ENCODE results near the gene EHBP1. TPM values are rescaled to one million over a fixed set of nuclear protein-coding genes. Genes with fewer than 3 reads are reported as not detected.

The EHBP1 gene
- total RNA-seq, 5 donors from 2014 or later (not counting 1 experiment from before 2014, with no cell fraction given) = 22.1 to 28.7 (median 26.1) TPM

GRCh38 chr2:62941413-62941812, 235.9 kb downstream of the EHBP1 start:
- no peaks in the 10 kb centered on the region for H3K4me1 ChIP-seq (ENCODE audit: control insufficient read depth in 1 of 2, extremely low read depth in 1 of 2, insufficient read depth in 2 of 2, low read length in 2 of 2)
- no peaks in the 10 kb centered on the region for H3K9me3 ChIP-seq
- ATAC-seq (replicated peaks in 1 of 4) (no peak), DNase-seq (no peak)
- H3K4me3 ChIP-seq (ENCODE audit: control insufficient read depth in 1 of 2, extremely low read depth in 1 of 2, low read length in 1 of 2) = no peak overlapping the region
- WGBS (ENCODE audit: insufficient coverage) = no CpG with 5 or more reads among the region's 2 CpGs
- H3K36me3 Mint-ChIP-seq = peaks cover 10% of the 10 kb centered on the region
- no peaks in the 10 kb centered on the region for H3K9me3 Mint-ChIP-seq
- no peaks in the 10 kb centered on the region for H3K27me3 ChIP-seq (replicated peaks in 1 of 2; ENCODE audit: control insufficient read depth in 2 of 2, extremely low read depth in 1 of 2, insufficient read depth in 2 of 2, low read length in 1 of 2)
- no peak overlapping the region for H3K4me3 Mint-ChIP-seq
- H3K4me1 Mint-ChIP-seq = no peaks in the 10 kb centered on the region
- no peak overlapping the region for H3K27ac ChIP-seq (ENCODE audit: low read length)
- no peaks in the 10 kb centered on the region for H3K27me3 Mint-ChIP-seq
- POLR2A ChIA-PET = no interaction called here
- H3K27ac Mint-ChIP-seq = no peak overlapping the region
- CTCF ChIA-PET = no interaction called here
- no peaks in the 10 kb centered on the region for H3K36me3 ChIP-seq (ENCODE audit: control insufficient read depth in 2 of 2, extremely low read depth in 1 of 2, insufficient read depth in 1 of 2, low read length in 1 of 2)

GRCh38 chr2:62944362-62944761, 238.8 kb downstream of the EHBP1 start:
- Mint-ChIP-seq H3K36me3 (peaks cover 23% of the 10 kb centered on the region), H3K27me3 (no peaks in the 10 kb centered on the region), H3K27ac (no peak overlapping the region), H3K9me3 (no peaks in the 10 kb centered on the region), H3K4me1 (no peaks in the 10 kb centered on the region), H3K4me3 (no peak overlapping the region)
- no peak for ATAC-seq (replicated peaks in 1 of 4)
- Histone ChIP-seq H3K27me3 (replicated peaks in 1 of 2; ENCODE audit: control insufficient read depth in 2 of 2, extremely low read depth in 1 of 2, insufficient read depth in 2 of 2, low read length in 1 of 2) (no peaks in the 10 kb centered on the region), H3K27ac (ENCODE audit: low read length) (no peak overlapping the region), H3K4me1 (ENCODE audit: control insufficient read depth in 1 of 2, extremely low read depth in 1 of 2, insufficient read depth in 2 of 2, low read length in 2 of 2) (no peaks in the 10 kb centered on the region), H3K4me3 (ENCODE audit: control insufficient read depth in 1 of 2, extremely low read depth in 1 of 2, low read length in 1 of 2) (no peak overlapping the region), H3K36me3 (ENCODE audit: control insufficient read depth in 2 of 2, extremely low read depth in 1 of 2, insufficient read depth in 1 of 2, low read length in 1 of 2) (peaks cover 0 to 2% of the 10 kb centered on the region in 2 donors), H3K9me3 (no peaks in the 10 kb centered on the region)
- DNase-seq = no peak
- ChIA-PET CTCF (no interaction called here), POLR2A (no interaction called here)
- WGBS (ENCODE audit: insufficient coverage) = no CpG with 5 or more reads among the region's 2 CpGs

- Mint-ChIP-seq H3K4me3 (no peak overlapping the region), H3K27me3 (no peaks in the 10 kb centered on the region), H3K27ac (no peak overlapping the region), H3K36me3 (peaks cover 24% of the 10 kb centered on the region), H3K4me1 (no peaks in the 10 kb centered on the region), H3K9me3 (no peaks in the 10 kb centered on the region)
- POLR2A ChIA-PET = no interaction called here
- DNase-seq (no peak), ATAC-seq (replicated peaks in 1 of 4) (no peak)
- H3K27me3 ChIP-seq (replicated peaks in 1 of 2; ENCODE audit: control insufficient read depth in 2 of 2, extremely low read depth in 1 of 2, insufficient read depth in 2 of 2, low read length in 1 of 2) = no peaks in the 10 kb centered on the region
- no peaks in the 10 kb centered on the region for H3K4me1 ChIP-seq (ENCODE audit: control insufficient read depth in 1 of 2, extremely low read depth in 1 of 2, insufficient read depth in 2 of 2, low read length in 2 of 2)
- no CpG with 5 or more reads among the region's 1 CpG for WGBS (ENCODE audit: insufficient coverage)
- CTCF ChIA-PET = no interaction called here
- H3K4me3 ChIP-seq (ENCODE audit: control insufficient read depth in 1 of 2, extremely low read depth in 1 of 2, low read length in 1 of 2) = no peak overlapping the region
- no peaks in the 10 kb centered on the region for H3K9me3 ChIP-seq
- H3K27ac ChIP-seq (ENCODE audit: low read length) = no peak overlapping the region
- peaks cover 0 to 2% of the 10 kb centered on the region in 2 donors for H3K36me3 ChIP-seq (ENCODE audit: control insufficient read depth in 2 of 2, extremely low read depth in 1 of 2, insufficient read depth in 1 of 2, low read length in 1 of 2)
These were observed 241.9 kb downstream of the EHBP1 start for GRCh38 chr2:62947403-62947802.

- Histone ChIP-seq H3K9me3 (no peaks in the 10 kb centered on the region), H3K27me3 (replicated peaks in 1 of 2; ENCODE audit: control insufficient read depth in 2 of 2, extremely low read depth in 1 of 2, insufficient read depth in 2 of 2, low read length in 1 of 2) (no peaks in the 10 kb centered on the region), H3K36me3 (ENCODE audit: control insufficient read depth in 2 of 2, extremely low read depth in 1 of 2, insufficient read depth in 1 of 2, low read length in 1 of 2) (no peaks in the 10 kb centered on the region), H3K4me3 (ENCODE audit: control insufficient read depth in 1 of 2, extremely low read depth in 1 of 2, low read length in 1 of 2) (no peak overlapping the region), H3K27ac (ENCODE audit: low read length) (no peak overlapping the region), H3K4me1 (ENCODE audit: control insufficient read depth in 1 of 2, extremely low read depth in 1 of 2, insufficient read depth in 2 of 2, low read length in 2 of 2) (no peaks in the 10 kb centered on the region)
- no peak for DNase-seq
- ChIA-PET POLR2A (interaction anchor here in 1 of 2 donors (0.6 to 0.7 kb wide), 2 partner anchors 316 to 624 kb away, joined by 3 to 4 read pairs; no protein-coding TSS in a partner anchor), CTCF (no interaction called here)
- Mint-ChIP-seq H3K27me3 (no peaks in the 10 kb centered on the region), H3K9me3 (no peaks in the 10 kb centered on the region), H3K27ac (no peak overlapping the region), H3K36me3 (peaks cover 46% of the 10 kb centered on the region), H3K4me3 (no peak overlapping the region), H3K4me1 (no peaks in the 10 kb centered on the region)
- ATAC-seq (replicated peaks in 1 of 4) = no peak
- WGBS (ENCODE audit: insufficient coverage) = no CpG with 5 or more reads among the region's 2 CpGs
These were observed 251.1 kb downstream of the EHBP1 start for GRCh38 chr2:62956651-62957050.

GRCh38 chr2:62958206-62958605, 252.7 kb downstream of the EHBP1 start:
- H3K36me3 ChIP-seq (ENCODE audit: control insufficient read depth in 2 of 2, extremely low read depth in 1 of 2, insufficient read depth in 1 of 2, low read length in 1 of 2) = no peaks in the 10 kb centered on the region
- H3K36me3 Mint-ChIP-seq = peaks cover 44% of the 10 kb centered on the region
- no peaks in the 10 kb centered on the region for H3K9me3 ChIP-seq
- DNase-seq (no peak), ATAC-seq (replicated peaks in 1 of 4) (no peak)
- 100% methylated on average over 1 of the region's 3 CpGs for WGBS (ENCODE audit: insufficient coverage)
- no peak overlapping the region for H3K27ac Mint-ChIP-seq
- H3K4me3 Mint-ChIP-seq = no peak overlapping the region
- no peaks in the 10 kb centered on the region for H3K4me1 Mint-ChIP-seq
- POLR2A ChIA-PET = no interaction called here
- no peaks in the 10 kb centered on the region for H3K4me1 ChIP-seq (ENCODE audit: control insufficient read depth in 1 of 2, extremely low read depth in 1 of 2, insufficient read depth in 2 of 2, low read length in 2 of 2)
- H3K27me3 ChIP-seq (replicated peaks in 1 of 2; ENCODE audit: control insufficient read depth in 2 of 2, extremely low read depth in 1 of 2, insufficient read depth in 2 of 2, low read length in 1 of 2) = no peaks in the 10 kb centered on the region
- no peaks in the 10 kb centered on the region for H3K27me3 Mint-ChIP-seq
- no peak overlapping the region for H3K4me3 ChIP-seq (ENCODE audit: control insufficient read depth in 1 of 2, extremely low read depth in 1 of 2, low read length in 1 of 2)
- no peak overlapping the region for H3K27ac ChIP-seq (ENCODE audit: low read length)
- CTCF ChIA-PET = no interaction called here
- H3K9me3 Mint-ChIP-seq = no peaks in the 10 kb centered on the region

- POLR2A ChIA-PET = no interaction called here
- H3K27me3 Mint-ChIP-seq = no peaks in the 10 kb centered on the region
- Histone ChIP-seq H3K27me3 (replicated peaks in 1 of 2; ENCODE audit: control insufficient read depth in 2 of 2, extremely low read depth in 1 of 2, insufficient read depth in 2 of 2, low read length in 1 of 2) (no peaks in the 10 kb centered on the region), H3K4me3 (ENCODE audit: control insufficient read depth in 1 of 2, extremely low read depth in 1 of 2, low read length in 1 of 2) (no peak overlapping the region), H3K27ac (ENCODE audit: low read length) (no peak overlapping the region), H3K9me3 (no peaks in the 10 kb centered on the region), H3K36me3 (ENCODE audit: control insufficient read depth in 2 of 2, extremely low read depth in 1 of 2, insufficient read depth in 1 of 2, low read length in 1 of 2) (no peaks in the 10 kb centered on the region), H3K4me1 (ENCODE audit: control insufficient read depth in 1 of 2, extremely low read depth in 1 of 2, insufficient read depth in 2 of 2, low read length in 2 of 2) (no peaks in the 10 kb centered on the region)
- no peaks in the 10 kb centered on the region for H3K4me1 Mint-ChIP-seq
- H3K27ac Mint-ChIP-seq = no peak overlapping the region
- peaks cover 34% of the 10 kb centered on the region for H3K36me3 Mint-ChIP-seq
- H3K9me3 Mint-ChIP-seq = no peaks in the 10 kb centered on the region
- ATAC-seq (replicated peaks in 1 of 4) = no peak
- no peak overlapping the region for H3K4me3 Mint-ChIP-seq
- CTCF ChIA-PET = interaction anchor here in 1 of 2 donors (0.6 kb wide), 1 partner anchor 11 kb away, joined by 3 read pairs; no protein-coding TSS in a partner anchor
- no CpG with 5 or more reads among the region's 2 CpGs for WGBS (ENCODE audit: insufficient coverage)
- no peak for DNase-seq
These were observed 258.5 kb downstream of the EHBP1 start for GRCh38 chr2:62964050-62964449.

GRCh38 chr2:62964671-62965070, 259.2 kb downstream of the EHBP1 start:
- Histone ChIP-seq H3K27ac (ENCODE audit: low read length) (no peak overlapping the region), H3K9me3 (no peaks in the 10 kb centered on the region), H3K4me3 (ENCODE audit: control insufficient read depth in 1 of 2, extremely low read depth in 1 of 2, low read length in 1 of 2) (no peak overlapping the region), H3K4me1 (ENCODE audit: control insufficient read depth in 1 of 2, extremely low read depth in 1 of 2, insufficient read depth in 2 of 2, low read length in 2 of 2) (no peaks in the 10 kb centered on the region), H3K36me3 (ENCODE audit: control insufficient read depth in 2 of 2, extremely low read depth in 1 of 2, insufficient read depth in 1 of 2, low read length in 1 of 2) (no peaks in the 10 kb centered on the region), H3K27me3 (replicated peaks in 1 of 2; ENCODE audit: control insufficient read depth in 2 of 2, extremely low read depth in 1 of 2, insufficient read depth in 2 of 2, low read length in 1 of 2) (no peaks in the 10 kb centered on the region)
- POLR2A ChIA-PET = no interaction called here
- H3K27ac Mint-ChIP-seq = no peak overlapping the region
- H3K27me3 Mint-ChIP-seq = no peaks in the 10 kb centered on the region
- no peak for DNase-seq
- no peak overlapping the region for H3K4me3 Mint-ChIP-seq
- CTCF ChIA-PET = no interaction called here
- no peak for ATAC-seq (replicated peaks in 1 of 4)
- no peaks in the 10 kb centered on the region for H3K9me3 Mint-ChIP-seq
- WGBS (ENCODE audit: insufficient coverage) = 92% methylated on average over 7 of the region's 7 CpGs
- no peaks in the 10 kb centered on the region for H3K4me1 Mint-ChIP-seq
- peaks cover 30% of the 10 kb centered on the region for H3K36me3 Mint-ChIP-seq

Data from T-cell (primary cell).